DMS53 treated with DMSO at 0.1 percent for 48 hours (cell line): ENCODE measurements around the gene ZSCAN4.

ENCODE experiments used
- DNase-seq: peaks from one replicate; lab custom pipeline; 2025; ENCODE audit not compliant: unreplicated experiment; lab: John Stamatoyannopoulos, UW

The ZSCAN4 gene, protein sequence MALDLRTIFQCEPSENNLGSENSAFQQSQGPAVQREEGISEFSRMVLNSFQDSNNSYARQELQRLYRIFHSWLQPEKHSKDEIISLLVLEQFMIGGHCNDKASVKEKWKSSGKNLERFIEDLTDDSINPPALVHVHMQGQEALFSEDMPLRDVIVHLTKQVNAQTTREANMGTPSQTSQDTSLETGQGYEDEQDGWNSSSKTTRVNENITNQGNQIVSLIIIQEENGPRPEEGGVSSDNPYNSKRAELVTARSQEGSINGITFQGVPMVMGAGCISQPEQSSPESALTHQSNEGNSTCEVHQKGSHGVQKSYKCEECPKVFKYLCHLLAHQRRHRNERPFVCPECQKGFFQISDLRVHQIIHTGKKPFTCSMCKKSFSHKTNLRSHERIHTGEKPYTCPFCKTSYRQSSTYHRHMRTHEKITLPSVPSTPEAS

DNA sequence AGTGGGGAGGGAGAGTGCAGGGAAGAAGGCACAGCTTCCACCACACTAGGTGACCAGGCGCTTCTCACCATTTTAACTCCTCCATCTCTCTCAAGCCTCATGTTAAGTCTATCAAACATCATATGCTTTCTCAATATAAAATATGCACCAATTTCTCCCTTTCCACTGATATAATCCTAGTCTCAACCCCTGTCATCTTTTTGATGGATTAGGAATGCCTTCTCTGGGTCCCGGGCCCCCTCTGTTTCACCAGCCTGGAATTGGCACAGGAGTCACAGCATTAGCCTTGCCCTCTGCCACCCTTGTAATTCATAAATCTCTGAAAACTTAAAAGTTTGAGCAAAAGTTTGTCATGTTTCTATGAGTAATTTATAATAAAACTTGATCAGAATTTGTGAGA is at the start of gene ZSCAN4:
ZSCAN4 (plus strand) TSS at position 301 of the 400 bp plus-strand sequence. CDS start 7,211 bp downstream, outside the sequence.
- DNase-seq: no peak

DNA sequence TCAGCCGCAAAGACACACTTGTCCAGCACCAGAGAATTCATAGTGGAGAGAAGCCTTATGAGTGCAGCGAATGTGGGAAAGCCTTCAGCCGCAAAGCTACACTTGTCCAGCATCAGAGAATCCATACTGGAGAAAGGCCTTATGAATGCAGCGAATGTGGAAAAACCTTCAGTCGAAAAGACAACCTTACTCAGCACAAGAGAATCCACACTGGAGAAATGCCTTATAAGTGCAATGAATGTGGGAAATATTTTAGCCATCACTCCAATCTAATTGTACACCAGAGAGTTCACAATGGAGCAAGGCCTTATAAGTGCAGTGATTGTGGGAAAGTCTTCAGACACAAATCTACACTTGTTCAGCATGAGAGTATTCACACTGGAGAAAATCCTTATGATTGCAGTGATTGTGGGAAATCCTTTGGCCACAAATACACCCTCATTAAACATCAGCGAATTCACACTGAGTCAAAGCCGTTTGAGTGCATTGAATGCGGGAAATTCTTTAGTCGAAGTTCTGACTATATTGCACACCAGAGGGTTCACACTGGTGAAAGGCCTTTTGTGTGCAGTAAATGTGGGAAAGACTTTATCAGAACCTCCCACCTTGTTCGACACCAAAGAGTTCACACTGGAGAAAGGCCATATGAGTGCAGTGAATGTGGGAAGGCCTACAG is 47.9 kb upstream of the ZSCAN4 start:
- DNase-seq: no peak

DNA sequence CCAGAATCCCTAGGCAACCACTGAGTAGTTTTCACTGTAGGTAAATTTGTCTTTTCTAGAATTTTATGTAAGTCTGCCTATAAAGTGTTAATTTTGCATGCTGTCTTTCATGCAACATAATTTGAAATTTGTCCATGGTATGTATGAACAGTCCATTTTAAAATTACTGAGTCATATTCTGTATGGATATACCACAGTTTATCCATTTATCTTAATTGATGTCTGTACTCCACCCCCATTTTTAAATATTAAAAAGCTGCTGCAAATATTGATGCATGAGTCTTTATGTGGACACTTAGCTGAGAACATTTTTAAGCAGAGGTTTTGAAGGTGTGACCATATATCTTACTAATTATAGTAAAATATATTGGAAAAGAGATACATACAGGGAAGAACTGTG is 45.6 kb upstream of the ZSCAN4 start:
- no peak for DNase-seq

DNA sequence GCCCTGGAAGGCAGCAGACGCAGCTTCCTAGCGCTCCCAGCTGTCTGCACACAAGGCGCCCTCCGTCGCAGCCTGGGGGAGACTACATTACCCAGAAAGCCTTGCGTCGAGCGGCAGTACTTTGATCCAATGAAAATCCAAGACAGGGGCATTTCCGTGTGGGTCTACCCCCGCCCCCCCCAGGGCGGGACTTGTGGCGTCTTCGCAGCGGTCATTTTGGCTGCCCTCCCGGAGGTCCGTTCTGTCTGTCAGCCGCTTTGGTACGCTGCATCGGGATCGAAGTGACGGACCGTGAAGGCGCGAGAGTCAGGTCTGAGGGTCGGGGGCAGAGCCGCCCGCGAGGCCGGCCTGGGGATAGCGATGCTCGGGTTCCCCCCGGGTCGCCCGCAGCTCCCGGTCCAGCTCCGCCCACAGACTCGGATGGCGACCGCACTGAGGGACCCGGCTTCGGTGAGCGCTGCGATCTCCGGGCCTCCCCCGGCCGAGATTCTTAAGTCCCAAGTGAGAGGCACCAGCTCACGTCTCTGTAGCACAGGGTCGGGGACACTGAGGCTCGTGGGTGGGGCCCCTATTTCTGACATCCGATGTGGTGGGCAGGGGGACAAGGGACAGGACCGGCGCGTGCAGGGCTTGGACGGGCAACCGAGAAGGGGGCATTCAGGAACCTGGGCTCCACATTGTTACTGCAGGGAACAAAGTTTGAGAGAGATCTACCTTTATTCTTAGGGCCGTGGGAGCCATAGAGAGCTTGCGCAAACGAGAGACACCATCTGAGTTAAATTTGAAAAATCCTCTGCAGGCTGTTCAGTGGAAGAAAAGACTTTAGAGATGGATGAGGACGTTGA is 35.5 kb upstream of the ZSCAN4 start, which contains the start of gene ZNF211:
ZNF211 (plus strand) TSS at position 182 of the 845 bp plus-strand sequence; CDS start at position 361, 179 bp downstream.
- DNase-seq: peak; percentile 84

DNA sequence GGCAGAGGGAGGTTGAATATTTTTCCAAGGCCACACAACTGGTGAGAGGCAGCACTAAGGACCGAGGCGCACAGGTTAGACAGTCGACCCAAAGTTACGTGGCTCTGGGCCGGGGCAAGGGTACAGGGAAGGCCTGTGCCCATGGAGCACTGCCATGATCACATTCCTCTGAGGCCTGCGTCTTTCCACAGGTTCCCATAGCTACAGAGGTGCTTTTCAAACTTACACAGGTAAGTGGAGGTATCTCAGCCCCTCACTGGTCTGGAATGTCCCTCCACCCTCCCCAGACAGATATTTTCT is 35.0 kb upstream of the ZSCAN4 start:
- no peak for DNase-seq

DNA sequence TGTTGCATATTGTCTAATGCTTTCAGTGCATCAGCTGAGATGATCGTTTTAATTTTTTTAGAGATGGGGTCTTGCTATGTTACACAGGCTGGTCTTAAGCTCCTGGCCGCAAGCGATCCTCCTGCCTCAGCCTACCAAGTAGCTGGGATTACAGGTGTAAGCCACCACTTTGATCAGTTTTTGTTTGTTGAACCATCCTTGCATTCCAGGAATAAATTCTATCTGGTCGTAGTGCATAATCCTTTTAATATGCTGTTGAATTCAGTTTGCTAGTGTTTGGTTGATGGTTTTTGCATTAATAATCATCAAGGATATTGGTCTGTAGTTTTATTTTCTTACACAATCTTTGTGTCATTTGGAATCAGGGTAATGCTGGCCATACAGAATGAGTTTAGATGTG is 31.4 kb upstream of the ZSCAN4 start:
- no peak for DNase-seq

DNA sequence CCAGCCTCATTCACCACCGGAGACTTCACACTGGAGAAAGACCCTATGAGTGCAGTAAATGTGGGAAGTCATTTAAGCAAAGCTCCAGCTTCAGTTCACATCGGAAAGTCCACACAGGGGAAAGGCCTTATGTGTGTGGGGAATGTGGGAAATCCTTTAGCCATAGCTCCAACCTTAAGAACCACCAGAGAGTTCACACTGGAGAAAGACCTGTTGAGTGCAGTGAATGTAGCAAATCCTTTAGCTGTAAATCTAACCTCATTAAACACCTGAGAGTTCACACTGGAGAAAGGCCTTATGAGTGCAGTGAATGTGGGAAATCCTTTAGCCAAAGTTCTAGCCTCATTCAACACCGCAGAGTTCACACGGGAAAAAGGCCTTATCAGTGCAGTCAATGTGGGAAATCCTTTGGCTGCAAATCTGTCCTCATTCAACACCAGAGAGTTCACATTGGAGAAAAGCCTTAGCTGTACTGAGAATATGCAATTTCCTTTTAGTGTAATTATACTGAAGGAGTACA is 27.0 kb upstream of the ZSCAN4 start:
- DNase-seq: no peak

DNA sequence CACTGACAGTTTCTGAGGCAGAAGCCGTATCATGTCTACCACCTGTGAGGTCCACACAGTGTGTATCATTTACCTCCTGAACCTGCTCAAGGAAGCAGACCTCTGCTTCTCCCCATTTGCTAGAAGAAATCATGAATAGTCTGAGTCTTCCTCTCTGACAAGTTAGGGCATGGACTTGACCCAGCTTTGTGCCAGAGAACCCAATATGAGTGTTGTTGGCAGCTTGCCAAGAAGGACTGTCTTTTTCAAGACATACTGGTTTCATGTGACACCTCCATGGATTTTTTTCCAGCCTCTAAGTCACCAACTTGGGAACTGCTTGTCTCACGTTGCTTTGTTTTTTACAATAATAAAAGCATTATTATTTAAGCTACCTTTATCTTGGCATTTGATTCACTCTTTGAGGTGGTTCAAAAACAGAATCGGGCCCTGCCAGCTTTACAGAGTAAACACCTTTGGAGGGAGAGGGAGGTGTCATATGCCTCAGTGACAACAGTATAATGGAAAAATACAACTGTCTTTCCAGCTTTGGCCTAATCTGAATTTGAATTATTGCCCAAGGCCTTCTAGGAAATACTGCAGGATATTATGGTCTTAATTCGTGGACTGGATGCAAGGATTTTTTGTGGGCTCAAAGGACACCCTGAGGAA is 26.2 kb upstream of the ZSCAN4 start:
- DNase-seq: no peak

DNA sequence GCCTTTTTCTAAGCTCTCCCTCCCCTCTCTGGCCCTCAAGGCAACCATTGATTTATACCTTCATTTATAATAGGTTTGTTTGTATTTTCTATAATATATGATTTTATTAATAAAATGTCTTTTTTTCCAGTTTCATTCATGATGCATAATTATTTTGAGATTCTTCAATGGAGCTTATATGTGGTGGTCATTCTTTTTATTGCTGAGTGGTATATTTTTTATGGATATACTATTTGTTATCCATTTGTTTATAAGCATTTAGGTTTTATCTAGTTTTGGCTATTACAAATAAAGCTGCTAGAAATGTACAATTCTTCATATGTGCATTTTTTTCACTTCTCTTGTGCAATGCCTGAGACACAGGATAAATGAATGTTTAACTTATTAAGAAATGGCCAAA is 25.0 kb upstream of the ZSCAN4 start:
- no peak for DNase-seq

DNA sequence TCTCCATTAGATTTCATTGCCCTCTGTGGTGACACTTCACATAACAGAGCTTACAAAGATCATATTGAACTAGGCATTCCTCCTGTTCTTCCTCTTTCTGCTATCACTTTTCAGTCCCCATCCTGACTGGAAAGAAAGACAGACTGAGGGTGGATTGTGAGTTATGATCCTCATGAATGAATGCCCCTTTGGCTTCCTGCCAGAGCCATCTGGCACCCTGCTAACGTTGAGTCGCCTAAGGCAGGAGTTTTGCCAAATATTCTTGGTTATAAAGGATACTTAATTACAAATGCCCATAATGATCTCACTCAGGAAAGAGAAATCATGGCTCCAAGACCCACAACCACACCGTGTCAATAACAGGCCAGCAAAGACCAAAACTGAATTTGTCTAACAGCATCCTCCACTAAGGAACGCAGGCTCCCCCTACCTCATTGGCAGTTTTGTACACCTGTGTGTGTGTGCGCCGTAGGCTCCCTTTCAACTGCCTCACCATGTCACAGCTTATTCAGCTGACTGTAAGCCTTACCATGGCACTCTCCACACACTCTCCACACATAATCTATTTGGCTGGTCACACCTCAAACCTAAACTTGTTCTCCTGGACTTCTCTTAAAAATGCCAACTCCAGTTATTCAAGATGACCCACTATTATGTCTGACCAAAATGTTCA is 20.3 kb upstream of the ZSCAN4 start:
- DNase-seq: no peak

DNA sequence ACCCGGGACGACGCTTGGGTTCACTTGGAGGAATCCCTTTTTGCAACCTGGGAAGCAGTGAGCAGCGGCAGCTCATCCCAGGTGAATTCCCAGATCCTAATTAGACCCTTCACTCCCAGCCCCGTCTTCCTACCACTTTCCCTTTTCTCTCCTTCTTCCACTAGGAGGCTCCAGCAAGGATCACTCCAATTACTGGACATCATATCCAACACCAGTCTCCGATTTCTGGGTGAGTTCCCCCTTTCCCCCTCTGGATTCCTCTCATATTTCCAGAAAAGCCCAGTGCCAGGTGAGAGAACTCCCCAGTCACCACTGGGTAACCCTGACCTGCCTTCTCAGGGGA is 17.1 kb upstream of the ZSCAN4 start:
- DNase-seq: no peak

DNA sequence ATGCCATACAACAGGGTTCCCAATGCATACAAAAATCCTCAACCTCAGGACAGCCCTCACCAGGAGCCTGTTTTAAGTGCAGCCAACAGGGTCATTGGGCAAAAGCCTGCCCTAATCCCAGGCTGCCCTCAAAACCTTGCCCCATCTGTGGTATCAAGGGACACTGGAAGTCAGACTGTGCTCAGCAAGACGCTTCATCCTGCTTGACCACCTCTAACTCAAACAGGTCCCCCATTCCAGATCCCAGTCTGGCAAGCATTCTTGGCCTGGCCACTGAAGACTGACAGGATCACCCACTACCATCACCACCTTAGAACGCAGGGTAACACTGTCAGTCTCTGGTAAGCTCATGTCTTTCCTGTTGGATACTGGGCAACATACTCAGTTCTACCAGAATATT is 15.0 kb upstream of the ZSCAN4 start:
- DNase-seq: no peak

DNA sequence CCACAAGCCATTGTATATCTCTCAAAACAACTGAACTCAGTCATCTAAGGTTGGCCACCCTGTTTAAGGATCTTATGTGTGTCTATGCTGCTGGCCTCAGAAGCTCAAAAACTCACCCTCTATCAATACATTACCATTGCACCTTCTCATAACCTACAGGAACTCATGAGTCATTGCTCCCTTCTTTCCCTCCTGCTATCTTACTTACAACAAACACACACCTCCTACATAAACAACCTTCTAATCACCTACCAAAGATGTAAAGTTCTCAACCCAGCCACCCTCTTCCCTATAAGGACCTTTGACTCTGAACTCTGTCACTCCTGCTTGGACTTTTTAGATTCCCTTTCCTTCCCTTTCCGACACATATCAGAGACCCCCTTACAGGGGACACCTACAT is 13.3 kb upstream of the ZSCAN4 start:
- no peak for DNase-seq

DNA sequence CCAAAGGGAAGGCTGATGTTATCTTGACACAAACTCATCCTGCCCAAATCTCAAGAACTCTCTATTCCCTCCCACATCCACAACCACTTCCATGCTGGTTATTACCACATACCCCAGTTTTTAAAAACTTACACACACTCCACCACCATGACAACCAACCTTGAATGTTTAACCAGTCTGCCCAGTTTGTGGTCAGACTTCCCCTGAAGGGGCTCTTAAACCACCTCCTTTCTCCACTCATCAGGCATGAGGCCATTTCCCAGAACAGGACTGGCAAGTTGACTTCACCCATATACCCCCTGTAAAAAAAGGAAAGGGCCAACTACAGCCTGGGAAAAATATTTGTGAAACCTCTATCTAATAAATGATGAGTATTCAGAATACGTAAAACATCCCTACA is 12.4 kb upstream of the ZSCAN4 start:
- no peak for DNase-seq

DNA sequence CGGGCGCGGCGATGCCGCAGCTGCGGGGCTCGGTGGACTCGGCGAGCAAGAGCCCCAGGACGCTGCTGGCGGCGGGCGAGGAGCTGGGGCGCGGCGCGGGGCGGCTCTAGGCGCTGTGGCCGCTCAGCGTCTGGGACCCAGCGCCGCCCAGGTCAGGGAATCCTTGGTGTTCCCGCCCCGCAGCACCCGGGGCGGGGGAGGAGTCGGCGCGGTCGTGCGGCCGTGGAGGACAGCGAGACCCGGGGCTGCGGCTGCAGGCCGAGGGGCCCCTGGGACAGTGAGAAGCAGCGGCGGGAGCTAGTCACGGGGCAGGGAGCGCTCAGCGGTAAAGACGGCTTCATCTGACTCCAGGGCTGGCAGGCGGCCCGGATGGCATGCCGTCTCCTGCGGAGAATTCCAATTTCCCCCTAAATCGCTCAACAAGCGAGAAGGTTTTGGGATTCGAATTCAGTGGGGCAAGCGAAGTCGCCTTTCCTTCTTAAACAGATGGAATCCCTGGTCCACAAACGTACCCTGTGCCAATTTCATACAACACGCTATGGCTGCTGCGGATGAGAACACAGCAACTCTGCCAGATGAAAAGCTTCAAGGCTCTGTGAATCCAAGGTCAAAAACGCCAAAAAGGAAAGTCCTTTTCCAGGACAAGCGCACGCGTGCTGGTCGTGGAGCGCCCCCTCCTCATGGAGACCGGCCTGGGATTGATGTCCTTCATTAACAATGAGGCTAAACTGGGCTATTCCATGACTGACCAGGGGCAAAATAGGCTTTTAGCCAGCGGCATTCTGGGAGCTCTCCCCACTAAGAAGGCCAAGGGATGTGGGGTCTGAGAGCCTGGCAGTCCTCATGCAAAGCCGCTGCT is 4.2 kb upstream of the ZSCAN4 start:
- DNase-seq: peak; percentile 41

DNA sequence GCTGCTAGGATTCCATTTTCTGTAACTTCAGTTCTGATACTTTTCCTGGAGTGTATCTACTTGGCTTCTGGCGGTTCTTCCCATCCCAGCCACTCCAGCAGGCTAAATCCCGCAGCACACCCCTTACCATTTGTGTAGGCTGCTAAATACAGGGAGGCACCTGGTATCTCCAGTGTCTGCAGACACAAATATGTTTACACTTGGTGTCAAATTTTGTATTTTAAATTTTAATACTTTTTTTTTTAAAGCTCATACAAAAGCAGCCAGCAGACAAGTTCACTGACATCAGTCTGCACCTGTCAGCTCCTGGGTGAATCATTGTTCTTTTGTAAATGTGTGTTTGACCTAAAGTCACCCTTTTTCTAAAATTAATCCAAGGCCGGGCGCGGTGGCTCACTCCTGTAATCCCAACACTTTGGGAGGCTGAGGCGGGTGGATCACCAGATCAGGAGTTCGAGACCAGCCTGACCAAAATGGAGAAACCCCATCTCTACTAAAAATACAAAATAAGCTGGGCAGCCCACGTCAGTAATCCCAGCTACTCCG is 3.4 kb upstream of the ZSCAN4 start:
- DNase-seq: peak; percentile 45

DNA sequence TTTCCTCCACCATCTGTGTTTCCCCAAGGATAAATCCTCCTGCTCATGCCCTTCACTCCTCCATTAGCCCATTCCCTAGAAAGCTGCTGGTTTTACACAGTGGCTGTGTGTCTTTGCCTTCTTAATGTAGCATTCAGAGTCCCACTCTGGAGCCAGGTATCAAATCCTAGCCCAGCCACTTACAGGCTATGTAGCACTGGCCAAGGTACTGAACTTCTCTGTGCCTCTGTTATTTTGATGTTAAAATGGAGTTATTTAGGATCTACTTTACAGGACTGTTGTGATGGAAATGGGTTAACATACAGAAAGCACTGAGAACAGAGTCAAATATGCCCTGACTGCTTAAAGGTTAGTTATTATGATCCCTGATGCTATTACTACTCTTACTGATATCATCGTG is 1.5 kb upstream of the ZSCAN4 start:
- DNase-seq: no peak

DNA sequence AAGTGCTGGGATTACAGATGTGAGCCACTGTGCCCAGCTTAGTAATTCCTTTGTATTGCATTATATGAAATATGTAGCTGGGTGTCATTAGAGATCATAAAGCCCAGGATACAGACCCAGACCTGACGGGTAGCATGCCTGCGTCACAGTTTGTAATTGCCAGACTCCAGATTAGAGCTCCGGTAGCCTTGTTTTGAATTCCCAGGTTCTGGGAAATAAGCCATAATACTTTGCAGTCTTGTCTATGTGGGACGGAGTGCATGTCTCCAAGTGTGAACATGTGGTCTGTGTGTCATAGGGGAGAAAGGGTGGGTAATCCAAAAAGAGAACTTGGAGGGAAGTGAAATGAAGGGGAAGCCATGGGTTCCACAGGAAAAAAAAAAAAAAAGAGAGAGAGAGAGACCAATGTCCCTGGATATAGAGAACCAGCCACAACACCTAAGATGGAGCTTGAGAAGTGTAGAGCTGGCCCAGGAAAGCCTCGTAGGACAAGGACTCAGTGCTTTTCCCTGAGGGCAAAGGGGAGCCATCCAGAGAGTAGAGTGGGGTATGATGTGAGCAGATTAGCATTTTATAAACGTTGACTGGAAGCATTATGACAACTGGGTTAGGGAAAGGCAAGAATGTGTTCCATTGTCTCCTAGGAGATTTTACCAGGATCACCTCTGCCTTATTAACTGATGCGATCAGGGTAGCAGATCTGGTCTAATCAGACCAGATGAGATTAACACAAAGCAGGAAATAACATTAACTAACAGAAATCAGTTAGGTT is 2.6 kb downstream of the ZSCAN4 start:
- DNase-seq: no peak

DNA sequence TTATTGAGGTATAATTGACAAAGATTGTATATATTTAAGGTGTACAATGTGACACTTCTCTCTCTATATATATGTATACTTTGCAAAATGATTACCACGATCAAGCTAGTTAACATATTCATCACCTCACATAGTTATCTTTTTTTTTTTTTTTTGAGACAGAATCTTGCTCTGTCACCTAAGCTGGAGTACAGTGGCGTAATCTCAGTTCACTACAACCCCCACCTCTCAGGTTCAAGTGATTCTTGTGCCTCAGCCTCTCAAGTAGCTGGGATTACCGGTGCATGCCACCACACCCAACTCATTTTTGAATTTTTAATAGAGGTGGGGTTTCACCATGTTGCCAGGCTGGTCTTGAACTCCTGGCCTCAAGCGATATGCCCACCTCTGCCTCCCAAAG is 3.7 kb downstream of the ZSCAN4 start:
- DNase-seq: no peak
